ENCODE results near the gene SH2B3. TPM values are rescaled to one million over a fixed set of nuclear protein-coding genes. Genes with fewer than 3 reads are reported as not detected.

The SH2B3 gene
- total and polyA plus RNA-seq, 9 of the 15 experiments (the other 6 are each of a cell fraction or from before 2014, with no cell fraction given): 10.8 to 75.3 (median 37.4) TPM

DNA sequence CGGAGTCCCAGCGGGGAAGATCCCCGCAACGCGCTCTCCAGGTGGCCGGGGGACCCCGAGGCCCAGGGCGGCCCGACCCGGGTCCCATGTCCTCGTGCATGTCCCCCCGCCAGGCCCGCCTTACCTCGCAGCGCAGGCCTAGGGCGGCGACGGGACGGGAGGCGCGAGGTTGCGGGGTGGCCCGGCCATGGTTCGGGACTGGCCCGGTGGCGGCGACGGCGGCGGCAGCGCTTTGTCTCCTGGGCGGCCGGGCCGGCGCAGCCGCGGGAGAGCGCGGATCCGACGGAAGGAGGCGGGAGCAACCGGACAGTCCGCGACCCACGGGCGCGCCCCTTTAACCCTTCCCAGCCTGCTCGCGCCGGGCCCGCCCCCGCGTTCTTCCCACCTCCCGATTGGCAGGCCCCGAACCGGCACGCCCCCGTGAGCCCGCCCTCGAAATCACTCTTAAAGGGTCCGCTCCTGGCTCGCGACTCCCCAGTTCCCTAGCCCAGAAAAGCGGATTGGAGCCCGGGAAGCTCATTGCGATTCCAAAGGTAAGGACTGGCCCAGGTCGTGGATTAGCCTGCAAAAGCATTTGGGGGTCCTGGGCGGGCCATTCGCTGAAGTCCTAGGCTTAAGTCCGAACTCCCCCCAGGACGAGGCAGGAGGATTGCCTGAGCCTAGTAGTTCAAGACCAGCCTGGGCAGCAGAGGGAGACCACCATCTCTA is 36.8 kb upstream of the SH2B3 start, which contains the start of gene PHETA1 (continued):
- TF ChIP-seq ZNF639 (CRISPR knock-in tag; conservative IDR thresholded peaks at IDR 0.05 in 1 of 2, IDR thresholded peaks at IDR 0.05 in 1 of 2): peak in 1 of 2 experiments; percentile 88; a peak in 2 of 4 replicates
- no peak for TF ChIP-seq ESRRB (CRISPR knock-in tag; IDR thresholded peaks at IDR 0.05; ENCODE audit: borderline replicate concordance)
- TF ChIP-seq EGR1 (conservative IDR thresholded peaks at IDR 0.05): peak; percentile 97
- TF ChIP-seq, protein P1, sequence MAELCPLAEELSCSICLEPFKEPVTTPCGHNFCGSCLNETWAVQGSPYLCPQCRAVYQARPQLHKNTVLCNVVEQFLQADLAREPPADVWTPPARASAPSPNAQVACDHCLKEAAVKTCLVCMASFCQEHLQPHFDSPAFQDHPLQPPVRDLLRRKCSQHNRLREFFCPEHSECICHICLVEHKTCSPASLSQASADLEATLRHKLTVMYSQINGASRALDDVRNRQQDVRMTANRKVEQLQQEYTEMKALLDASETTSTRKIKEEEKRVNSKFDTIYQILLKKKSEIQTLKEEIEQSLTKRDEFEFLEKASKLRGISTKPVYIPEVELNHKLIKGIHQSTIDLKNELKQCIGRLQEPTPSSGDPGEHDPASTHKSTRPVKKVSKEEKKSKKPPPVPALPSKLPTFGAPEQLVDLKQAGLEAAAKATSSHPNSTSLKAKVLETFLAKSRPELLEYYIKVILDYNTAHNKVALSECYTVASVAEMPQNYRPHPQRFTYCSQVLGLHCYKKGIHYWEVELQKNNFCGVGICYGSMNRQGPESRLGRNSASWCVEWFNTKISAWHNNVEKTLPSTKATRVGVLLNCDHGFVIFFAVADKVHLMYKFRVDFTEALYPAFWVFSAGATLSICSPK (IDR thresholded peaks at IDR 0.05; ENCODE audit: borderline replicate concordance): no peak
- peak in 1 of 2 experiments; percentile 69; a peak in 2 of 4 replicates for TF ChIP-seq SIN3A (IDR thresholded peaks at IDR 0.05; ENCODE audit: borderline replicate concordance in 2 of 2, control insufficient read depth in 1 of 2, low read depth in 2 of 2, low read length in 2 of 2)
- TF ChIP-seq, protein P2, sequence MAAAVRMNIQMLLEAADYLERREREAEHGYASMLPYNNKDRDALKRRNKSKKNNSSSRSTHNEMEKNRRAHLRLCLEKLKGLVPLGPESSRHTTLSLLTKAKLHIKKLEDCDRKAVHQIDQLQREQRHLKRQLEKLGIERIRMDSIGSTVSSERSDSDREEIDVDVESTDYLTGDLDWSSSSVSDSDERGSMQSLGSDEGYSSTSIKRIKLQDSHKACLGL (CRISPR knock-in tag; IDR thresholded peaks at IDR 0.05; ENCODE audit: borderline replicate concordance, poor library complexity, severe bottlenecking): no peak
- peak; percentile 59 for TF ChIP-seq POLR2A (conservative IDR thresholded peaks at IDR 0.05)
- TF ChIP-seq KLF10 (CRISPR knock-in tag; IDR thresholded peaks at IDR 0.05): no peak
- peak; percentile 85 for TF ChIP-seq ZFX (CRISPR knock-in tag; IDR thresholded peaks at IDR 0.05)
- no peak for TF ChIP-seq ZNF41 (CRISPR knock-in tag; conservative IDR thresholded peaks at IDR 0.05)
- TF ChIP-seq, protein P3, sequence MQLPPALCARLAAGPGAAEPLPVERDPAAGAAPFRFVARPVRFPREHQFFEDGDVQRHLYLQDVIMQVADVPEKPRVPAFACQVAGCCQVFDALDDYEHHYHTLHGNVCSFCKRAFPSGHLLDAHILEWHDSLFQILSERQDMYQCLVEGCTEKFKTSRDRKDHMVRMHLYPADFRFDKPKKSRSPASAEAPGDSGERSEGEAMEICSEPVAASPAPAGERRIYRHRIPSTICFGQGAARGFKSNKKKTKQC (CRISPR knock-in tag; IDR thresholded peaks at IDR 0.05): 0 out of 2 replicates have a peak, but pooled peaks have one; percentile 64
- TF ChIP-seq CREB3L1 (IDR thresholded peaks at IDR 0.05; ENCODE audit: borderline replicate concordance, low read depth): no peak
- peak; percentile 81; the same call in 1 of the 2 replicates for TF ChIP-seq FOXP1 (CRISPR knock-in tag; IDR thresholded peaks at IDR 0.05)
